Inflammatory macrophage (primary cell): ENCODE measurements around the gene CUEDC2.

Experiments used
- DNase-seq, 2 donors: peaks; one replicate each; pipeline ENCODE4 v3.0.0-alpha.2; 2020 to 2022

The CUEDC2 gene

DNA sequence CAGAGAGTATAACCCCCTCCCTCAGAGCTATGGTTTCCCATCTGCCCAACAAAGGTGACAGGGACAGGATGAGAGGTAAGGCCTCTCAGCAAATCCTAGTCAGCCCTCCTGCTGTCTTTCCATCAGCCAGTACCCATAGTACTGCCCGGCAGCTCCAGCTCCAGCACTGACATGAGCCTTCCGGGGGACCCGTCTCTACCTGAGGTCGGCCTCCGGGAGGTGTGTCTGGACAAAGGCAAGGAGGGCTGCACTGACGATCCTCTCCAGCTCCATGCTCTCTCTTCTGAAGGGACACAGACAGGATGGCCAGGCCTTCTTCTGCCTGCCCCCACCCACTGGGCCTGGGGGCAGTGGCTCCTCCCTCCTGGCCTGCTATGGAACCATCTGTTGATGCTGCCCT lies 7.5 kb downstream of the CUEDC2 start:
- no peak for DNase-seq

GRCh38 chr10:102424145-102424544 lies 8.2 kb downstream of the CUEDC2 start:
- DNase-seq: no peak

GRCh38 chr10:102423372-102423968 lies 8.9 kb downstream of the CUEDC2 start:
- DNase-seq: no peak

DNA sequence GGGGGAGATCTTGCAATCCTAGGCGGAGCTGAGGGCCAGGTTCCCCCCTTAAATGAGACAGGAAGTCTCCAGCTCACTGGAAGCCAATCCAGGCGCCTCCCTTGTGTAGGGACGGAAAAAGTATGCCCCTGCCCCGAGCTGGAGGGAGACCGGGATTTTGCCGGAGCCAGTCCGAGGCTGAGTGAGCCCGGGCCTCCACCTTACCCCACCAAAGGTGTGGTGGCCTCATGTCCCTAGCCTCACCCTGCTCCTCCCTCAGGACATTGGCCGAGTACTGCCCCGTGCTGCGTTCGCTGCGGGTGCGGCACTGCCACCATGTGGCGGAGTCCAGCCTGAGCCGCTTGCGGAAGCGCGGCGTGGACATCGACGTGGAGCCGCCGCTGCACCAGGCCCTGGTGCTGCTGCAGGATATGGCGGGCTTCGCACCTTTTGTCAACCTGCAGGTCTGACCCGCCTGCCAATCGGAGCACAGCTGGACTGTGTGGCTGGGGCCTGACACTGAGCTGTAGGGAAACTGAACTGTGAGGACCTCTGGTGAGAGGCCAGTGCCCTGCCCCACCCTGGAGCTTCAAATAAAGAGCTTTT lies 9.7 kb downstream of the CUEDC2 start:
- DNase-seq: peak; percentile 81 to 87

GRCh38 chr10:102421757-102422512 lies 10.4 kb downstream of the CUEDC2 start:
- DNase-seq: peak; percentile 23 to 63

GRCh38 chr10:102421507-102421756 lies 10.9 kb downstream of the CUEDC2 start:
- DNase-seq: no peak

DNA sequence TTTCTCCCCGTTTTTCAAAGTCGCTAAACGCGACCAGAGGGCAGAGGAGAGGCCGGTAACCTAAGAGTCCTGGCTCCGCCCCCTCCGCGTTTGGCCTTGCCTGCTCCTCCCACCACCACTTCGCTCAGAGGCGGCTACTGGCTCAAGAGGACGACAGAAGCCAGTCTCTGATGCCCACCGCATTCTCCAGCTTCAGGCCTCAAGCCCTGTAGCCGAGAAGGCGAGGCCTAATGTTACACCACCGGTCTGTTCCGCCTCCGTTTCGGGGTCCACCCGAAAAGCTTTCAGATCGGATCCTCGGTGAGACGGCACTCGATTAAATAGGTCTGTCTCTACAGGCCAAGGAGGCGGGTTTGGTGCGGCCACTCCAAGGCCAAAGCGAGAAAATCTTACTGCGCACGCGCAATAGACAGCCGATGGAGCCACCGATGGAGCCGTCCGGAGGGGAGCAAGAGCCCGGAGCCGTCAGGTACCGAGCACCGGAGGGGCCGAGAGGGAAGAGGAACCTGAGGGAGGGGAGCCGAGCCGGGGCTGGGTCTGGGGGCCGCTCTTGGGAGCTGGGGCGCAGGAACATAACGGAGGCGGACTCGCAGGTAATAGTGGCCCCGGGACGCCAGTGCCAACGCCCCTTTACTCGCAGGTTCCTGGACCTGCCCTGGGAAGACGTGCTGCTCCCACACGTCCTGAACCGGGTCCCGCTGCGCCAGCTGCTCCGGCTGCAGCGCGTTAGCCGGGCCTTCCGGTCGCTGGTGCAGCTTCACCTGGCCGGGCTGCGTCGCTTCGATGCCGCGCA lies 11.5 kb downstream of the CUEDC2 start, which contains the start of gene FBXL15:
TSS of gene FBXL15 (plus strand) at position 123 of the 793 bp plus-strand sequence. CDS start at position 417, 294 bp downstream.
- peak; percentile 99 for DNase-seq

DNA sequence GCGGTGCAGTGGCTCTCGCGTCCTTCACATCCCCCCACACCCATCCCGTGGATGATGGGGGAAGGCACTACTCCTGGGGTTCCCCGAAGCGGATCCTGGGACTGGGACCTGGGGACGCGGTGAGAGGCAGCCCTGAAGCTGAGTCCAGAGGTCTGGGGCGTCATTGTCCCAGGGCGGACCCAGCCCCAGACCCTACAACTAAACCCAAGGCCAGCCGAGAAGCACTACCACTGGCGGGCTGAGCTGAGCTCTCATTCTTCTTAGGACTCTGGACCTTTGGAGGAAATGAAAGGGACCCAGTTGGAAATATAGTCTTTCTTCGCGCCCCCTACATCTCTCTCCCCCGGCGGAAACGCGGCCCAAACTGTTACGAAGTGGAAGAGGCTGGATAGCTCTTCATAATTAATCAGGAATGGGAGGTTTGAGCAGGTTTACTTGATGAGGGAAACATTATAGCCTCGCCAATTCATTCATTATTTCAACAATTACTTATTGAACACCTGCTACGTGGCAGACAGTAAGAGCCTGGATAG lies 12.1 kb downstream of the CUEDC2 start:
- no peak for DNase-seq

DNA sequence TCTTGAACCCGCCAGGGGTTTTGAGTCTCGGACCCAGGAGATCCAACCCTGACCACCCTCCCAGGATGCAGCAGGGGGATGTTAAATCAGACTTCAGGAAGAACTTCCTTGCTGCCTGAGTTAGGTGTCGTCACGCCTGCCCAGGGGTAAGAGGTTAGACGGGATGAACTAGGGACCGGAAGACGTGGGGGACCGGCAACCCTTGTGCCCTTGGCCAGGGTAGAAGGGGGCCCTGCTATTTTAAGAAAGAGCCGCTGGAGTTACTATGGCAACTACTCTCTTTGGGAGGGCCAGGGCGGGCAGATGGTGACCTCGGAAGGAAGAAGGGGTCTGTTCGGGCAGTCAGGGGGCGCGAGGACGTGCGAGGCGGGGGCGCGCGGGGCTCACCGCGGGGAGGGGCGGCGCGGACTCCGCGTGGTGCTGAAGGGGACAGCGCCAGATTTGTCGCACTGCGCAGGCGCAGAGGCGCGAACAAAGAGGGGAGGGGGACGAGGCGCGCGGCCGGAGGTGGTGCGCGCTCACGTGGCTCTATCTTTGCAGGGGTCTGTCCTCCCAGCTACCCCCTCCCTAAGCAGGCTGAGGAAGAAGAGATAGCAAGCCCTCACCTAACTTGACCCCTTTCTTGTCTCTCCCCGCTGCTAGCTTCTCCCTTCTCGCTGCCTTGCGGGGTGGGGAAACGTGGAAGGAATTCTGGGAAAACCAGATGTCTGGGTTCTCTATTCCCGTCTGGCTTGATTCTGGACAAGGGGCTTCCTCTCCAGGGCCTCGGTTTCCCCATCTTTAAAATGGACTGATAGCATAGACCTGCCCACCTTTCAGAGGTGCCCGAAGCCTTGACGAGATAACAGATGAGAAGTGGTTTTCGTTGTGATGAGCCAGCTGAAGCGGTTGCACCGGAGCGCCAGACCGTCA lies 12.8 kb downstream of the CUEDC2 start:
- peak in 1 of 2 donors; percentile 8 for DNase-seq

GRCh38 chr10:102418622-102419268 lies 13.6 kb downstream of the CUEDC2 start, which contains the start of gene PSD:
TSS of gene PSD (minus strand) at chr10:102418785. CDS start at chr10:102417038, 1,747 bp downstream.
- no peak for DNase-seq

- no peak for DNase-seq
Measured at GRCh38 chr10:102416695-102417094, 15.7 kb downstream of the CUEDC2 start.

DNA sequence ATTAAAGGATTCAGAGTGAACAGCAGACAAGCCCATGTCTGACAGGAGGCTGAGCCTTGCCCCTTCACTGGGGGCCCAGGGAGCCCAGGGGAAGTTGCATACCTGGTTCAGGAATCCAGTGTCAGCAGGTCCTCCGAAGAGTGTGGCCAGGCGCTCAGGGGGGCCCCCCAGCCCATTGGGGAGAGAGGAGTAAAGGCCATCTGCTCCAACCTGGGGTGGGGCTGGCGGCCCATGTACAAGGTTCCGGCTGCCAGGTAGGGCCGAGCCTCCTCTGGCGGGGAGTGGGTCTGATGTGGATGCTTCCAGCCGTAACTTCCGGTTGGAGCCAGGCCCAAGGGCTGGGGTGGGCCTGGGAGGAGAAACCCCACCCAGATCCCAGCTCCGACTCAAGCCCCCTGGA lies 16.1 kb downstream of the CUEDC2 start:
- no peak for DNase-seq

GRCh38 chr10:102414749-102415148 lies 17.6 kb downstream of the CUEDC2 start:
- DNase-seq: no peak

- DNase-seq: no peak
Measured at GRCh38 chr10:102413806-102414561, 18.4 kb downstream of the CUEDC2 start.

- no peak for DNase-seq
Measured at GRCh38 chr10:102413053-102413705, 19.2 kb downstream of the CUEDC2 start.

DNA sequence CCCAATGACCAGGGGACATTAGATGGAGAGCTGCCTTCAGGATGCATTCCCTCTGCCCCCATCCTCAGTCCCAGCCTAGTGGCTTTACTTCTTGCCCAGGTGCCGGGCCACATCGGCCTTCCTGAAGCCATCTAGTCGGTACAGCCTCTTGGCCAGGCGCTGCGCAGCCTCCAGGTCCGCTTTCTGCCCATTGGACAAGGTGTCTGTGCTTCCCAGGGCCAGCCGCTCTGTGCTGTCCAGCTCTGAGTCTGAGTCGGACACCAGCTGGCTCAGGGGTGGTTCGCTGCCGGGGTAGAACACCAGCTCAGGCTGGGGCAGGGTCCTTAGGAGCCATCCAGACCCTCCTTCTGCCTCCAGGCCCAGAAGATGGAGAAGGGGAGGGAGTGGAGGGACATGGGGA lies 20.1 kb downstream of the CUEDC2 start:
- no peak for DNase-seq

DNA sequence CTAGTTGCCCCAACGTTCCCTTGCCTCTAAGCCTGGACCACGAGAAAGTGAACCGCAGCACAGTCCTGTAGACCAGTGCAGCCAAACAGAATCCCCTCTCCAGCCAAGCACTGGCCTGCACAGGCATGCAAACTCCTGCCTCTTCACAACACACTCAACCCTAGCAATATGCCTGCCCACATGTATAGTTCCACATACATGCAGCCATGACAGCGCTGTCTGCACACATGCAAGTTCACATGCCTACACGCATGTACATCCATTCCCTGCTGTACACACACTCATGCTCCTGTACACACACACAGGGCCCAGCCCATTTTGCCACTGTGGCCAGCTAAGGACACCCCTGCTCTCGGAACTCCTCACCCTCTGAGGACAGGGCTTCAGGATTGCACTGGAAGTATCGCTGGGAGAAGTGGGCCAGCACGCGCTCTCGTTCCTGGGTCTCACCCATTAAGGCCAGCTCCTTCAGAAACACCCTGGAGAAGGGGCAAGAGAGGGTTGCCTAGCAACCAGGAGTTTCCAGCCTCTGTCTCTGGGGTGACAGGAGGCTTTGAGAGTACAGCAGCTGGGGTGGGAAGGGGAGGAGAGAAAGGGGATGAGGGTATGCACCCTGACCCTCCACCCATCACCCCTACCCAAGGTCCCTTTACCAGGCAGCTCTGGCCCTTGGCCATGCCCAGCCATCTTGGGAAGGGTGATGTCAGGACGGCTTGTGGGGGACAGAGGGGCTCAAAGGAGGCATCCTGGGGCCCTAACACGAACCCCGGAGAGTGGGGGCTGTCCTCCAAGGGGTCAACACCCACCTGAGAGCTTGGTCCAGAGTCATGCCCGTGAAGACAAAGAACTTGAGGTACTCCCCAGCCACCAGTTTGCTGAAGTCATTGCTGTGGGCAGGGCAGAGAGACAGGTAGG lies 20.8 kb downstream of the CUEDC2 start:
- DNase-seq: no peak

DNA sequence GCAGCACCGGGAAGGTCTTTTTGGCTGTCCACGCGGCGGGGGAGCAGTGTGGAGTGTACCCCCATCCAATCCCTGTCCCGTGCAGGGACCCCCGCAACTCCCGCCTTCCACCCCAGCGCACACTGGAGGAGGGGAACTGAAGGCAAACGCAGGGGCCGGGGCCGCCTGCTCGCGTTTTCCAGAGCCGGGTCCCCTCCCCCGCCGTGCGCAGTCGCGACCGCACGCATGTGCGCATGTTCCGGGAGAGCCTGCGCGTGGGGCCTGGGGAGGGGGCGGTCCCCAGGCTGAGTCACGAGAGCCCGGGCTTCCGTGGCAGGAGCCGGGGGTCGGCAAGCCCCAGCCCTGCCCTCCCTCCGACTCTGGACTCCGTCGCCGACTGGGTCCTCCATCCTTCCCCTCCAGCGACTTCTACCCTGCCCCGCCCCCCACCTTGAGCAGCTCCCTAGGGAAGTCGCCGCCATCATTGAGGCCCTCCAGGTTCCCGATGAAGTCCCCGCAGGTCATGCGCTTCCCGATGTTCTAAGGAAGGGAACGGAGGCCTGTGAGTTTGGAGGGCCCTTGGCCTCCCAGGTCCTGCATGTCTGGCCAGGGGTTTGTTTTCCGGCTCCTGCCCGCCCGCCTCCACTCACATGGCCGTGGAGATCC lies 21.8 kb downstream of the CUEDC2 start:
- DNase-seq: no peak
